ENCODE results near the gene OLFML3.

- TF ChIP-seq POLR2A (IDR thresholded peaks at IDR 0.05), result no peak
- no peak for TF ChIP-seq CTCF (IDR thresholded peaks at IDR 0.05)
Observed at GRCh38 chr1:113965703-113966412, 13.4 kb upstream of the OLFML3 start.

Measured in uterus (tissue), 2 donors.